Parathyroid adenoma (tissue), 2 donors: Measurements from ENCODE around the gene SLAIN2.

ENCODE experiments used
- H2AFZ ChIP-seq: fragments of 300-600 bp; sonication (generic); one replicate; pipeline ENCODE4 v1.7.0; 2017; ENCODE audit warnings: antibody characterized with exemption, mild to moderate bottlenecking
- H3K27ac ChIP-seq: fragments of 300-600 bp; sonication (generic); one replicate; pipeline ENCODE4 v1.7.0; 2017
- H3K27me3 ChIP-seq: fragments of 300-600 bp; sonication (generic); one replicate; pipeline ENCODE4 v1.7.0; 2017; ENCODE audit warnings: low read length; ENCODE audit not compliant: control insufficient read depth, insufficient read depth
- H3K36me3 ChIP-seq: fragments of 300-600 bp; sonication (generic); one replicate; pipeline ENCODE4 v1.7.0; 2017; ENCODE audit warnings: low read length; ENCODE audit not compliant: control insufficient read depth, insufficient read depth
- H3K4me1 ChIP-seq: fragments of 300-600 bp; sonication (generic); one replicate; pipeline ENCODE4 v1.7.0; 2017; ENCODE audit warnings: control low read depth
- H3K4me2 ChIP-seq: fragments of 300-600 bp; sonication (generic); one replicate; pipeline ENCODE4 v1.7.0; 2017; ENCODE audit warnings: low read length
- H3K4me3 ChIP-seq: fragments of 300-600 bp; sonication (generic); one replicate; pipeline ENCODE4 v1.7.0; 2017; ENCODE audit warnings: low read depth, low read length
- H3K79me2 ChIP-seq: fragments of 300-600 bp; sonication (generic); one replicate; pipeline ENCODE4 v1.7.0; 2017; ENCODE audit warnings: control low read depth
- H3K9ac ChIP-seq: fragments of 300-600 bp; sonication (generic); one replicate; pipeline ENCODE4 v1.7.0; 2017; ENCODE audit warnings: mild to moderate bottlenecking
- H3K9me3 ChIP-seq: fragments of 300-600 bp; sonication (generic); one replicate; pipeline ENCODE4 v1.7.0; 2017; ENCODE audit warnings: low read length; ENCODE audit not compliant: control insufficient read depth
- CTCF ChIP-seq: fragments of 300-600 bp; sonication (generic); IDR thresholded peaks from one replicate; pipeline ENCODE4 v1.7.0; 2017; ENCODE audit warnings: antibody characterized with exemption, mild to moderate bottlenecking
- donor health status: primary hyperparathyroidism.

Gene SLAIN2

GRCh38 chr4:48299560-48299959 lies 41.8 kb upstream of the SLAIN2 start:
- no peak overlapping the region for H3K4me2 ChIP-seq
- H3K4me3 ChIP-seq = no peak overlapping the region
- no peaks in the 10 kb centered on the region for H3K9me3 ChIP-seq
- no peaks in the 10 kb centered on the region for H3K79me2 ChIP-seq
- no peak overlapping the region for H3K9ac ChIP-seq
- no peaks in the 10 kb centered on the region for H3K27me3 ChIP-seq
- no peak overlapping the region for H2AFZ ChIP-seq
- no peaks in the 10 kb centered on the region for H3K4me1 ChIP-seq
- H3K27ac ChIP-seq = no peak overlapping the region
- H3K36me3 ChIP-seq = no peaks in the 10 kb centered on the region
- no peak for TF ChIP-seq CTCF

GRCh38 chr4:48300004-48300403 lies 41.3 kb upstream of the SLAIN2 start:
- Histone ChIP-seq H3K27ac (no peak overlapping the region), H3K36me3 (no peaks in the 10 kb centered on the region), H3K9ac (no peak overlapping the region), H2AFZ (no peak overlapping the region), H3K4me3 (no peak overlapping the region), H3K9me3 (no peaks in the 10 kb centered on the region), H3K27me3 (no peaks in the 10 kb centered on the region), H3K4me1 (no peaks in the 10 kb centered on the region), H3K4me2 (no peak overlapping the region), H3K79me2 (no peaks in the 10 kb centered on the region)
- TF ChIP-seq CTCF = no peak

- Histone ChIP-seq H3K9me3 (no peaks in the 10 kb centered on the region), H3K36me3 (no peaks in the 10 kb centered on the region), H3K27me3 (no peaks in the 10 kb centered on the region), H3K79me2 (no peaks in the 10 kb centered on the region), H2AFZ (no peak overlapping the region), H3K4me1 (no peaks in the 10 kb centered on the region), H3K4me2 (no peak overlapping the region), H3K27ac (no peak overlapping the region), H3K4me3 (no peak overlapping the region), H3K9ac (no peak overlapping the region)
- TF ChIP-seq CTCF = no peak
Measured at GRCh38 chr4:48305508-48305907, 35.8 kb upstream of the SLAIN2 start.

GRCh38 chr4:48307528-48307927 lies 33.8 kb upstream of the SLAIN2 start:
- Histone ChIP-seq H3K4me3 (no peak overlapping the region), H3K9ac (no peak overlapping the region), H3K27me3 (no peaks in the 10 kb centered on the region), H2AFZ (no peak overlapping the region), H3K4me1 (no peaks in the 10 kb centered on the region), H3K4me2 (no peak overlapping the region), H3K36me3 (no peaks in the 10 kb centered on the region), H3K27ac (no peak overlapping the region), H3K79me2 (no peaks in the 10 kb centered on the region), H3K9me3 (no peaks in the 10 kb centered on the region)
- TF ChIP-seq CTCF = no peak

- Histone ChIP-seq H3K27ac (no peak overlapping the region), H3K4me2 (no peak overlapping the region)
Measured at GRCh38 chr4:48308901-48309300, 32.4 kb upstream of the SLAIN2 start.

More at GRCh38 chr4:48308901-48309300, 32.4 kb upstream of the SLAIN2 start:
- H3K79me2 ChIP-seq = no peaks in the 10 kb centered on the region
- H3K27me3 ChIP-seq = no peaks in the 10 kb centered on the region
- no peaks in the 10 kb centered on the region for H3K4me1 ChIP-seq
- no peak overlapping the region for H2AFZ ChIP-seq
- H3K4me3 ChIP-seq = no peak overlapping the region
- H3K36me3 ChIP-seq = no peaks in the 10 kb centered on the region
- H3K9me3 ChIP-seq = no peaks in the 10 kb centered on the region
- no peak for TF ChIP-seq CTCF
- no peak overlapping the region for H3K9ac ChIP-seq
